HG03095 (cell line): ENCODE results near the gene HSPA14.
"Not testable (repeated sequence)": the region's sequence is repeated elsewhere in the genome, so short reads cannot be mapped to it uniquely, and the experiment has no call there.

Source experiments
- ATAC-seq: cut with Tn5 transposase; IDR thresholded peaks from one replicate; pipeline ENCODE4 v1.9.1; 2021; ENCODE audit warnings: moderate library complexity; ENCODE audit not compliant: unreplicated experiment

The HSPA14 gene

DNA sequence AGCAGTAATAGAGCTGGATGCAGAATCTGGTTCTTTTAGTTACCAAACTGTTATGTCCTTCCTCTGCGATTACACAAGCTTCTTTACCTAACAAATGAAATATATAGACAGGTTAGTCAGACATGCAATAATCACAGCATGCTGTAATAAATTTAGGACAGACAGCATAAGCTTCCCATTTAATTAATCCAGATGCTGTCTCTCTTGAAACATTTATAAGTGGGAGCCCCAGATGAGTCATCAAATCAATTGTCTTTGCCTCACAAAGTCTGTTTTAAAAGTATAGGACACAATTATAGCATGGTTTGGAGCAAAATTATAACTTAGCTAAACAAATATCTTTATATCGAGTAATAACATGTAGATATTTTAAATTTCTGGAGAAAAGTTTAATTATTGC lies 1.9 kb upstream of the HSPA14 start:
- no peak for ATAC-seq

DNA sequence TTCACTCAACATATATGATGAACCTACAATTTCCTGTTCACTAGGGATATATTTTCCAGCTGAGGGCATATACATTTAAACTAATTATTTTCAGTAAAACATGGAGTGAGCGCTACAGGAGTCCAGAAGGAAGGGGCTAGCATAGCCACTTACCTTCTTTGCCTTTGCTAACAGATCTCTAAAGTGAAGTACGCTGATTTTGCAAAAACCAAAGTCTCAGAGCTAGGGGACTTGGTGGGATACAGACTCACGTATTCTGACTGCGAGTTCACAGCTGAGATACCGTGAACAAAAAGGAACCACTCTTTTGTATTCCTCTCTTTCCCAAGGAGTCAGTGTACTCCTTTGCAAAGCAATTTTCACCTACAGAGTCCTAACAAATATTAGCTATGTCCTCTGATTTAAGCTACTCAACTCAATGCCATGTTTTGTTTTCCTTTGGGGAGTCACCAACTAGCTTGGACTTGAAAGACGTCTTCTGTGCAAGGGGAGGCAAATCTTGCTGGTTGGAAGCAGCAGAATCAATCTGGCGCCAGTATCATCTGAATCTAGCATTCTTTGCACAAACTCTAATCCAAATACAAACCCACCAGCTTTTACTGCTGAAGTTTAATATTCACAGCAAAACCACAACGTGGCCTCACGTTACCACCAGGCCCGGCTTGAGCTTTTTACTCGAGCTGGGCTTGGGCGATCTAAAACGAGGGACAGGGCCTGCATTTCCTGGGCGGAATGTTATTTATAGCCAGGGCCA lies 926 bp upstream of the HSPA14 start:
- ATAC-seq, result no peak

DNA sequence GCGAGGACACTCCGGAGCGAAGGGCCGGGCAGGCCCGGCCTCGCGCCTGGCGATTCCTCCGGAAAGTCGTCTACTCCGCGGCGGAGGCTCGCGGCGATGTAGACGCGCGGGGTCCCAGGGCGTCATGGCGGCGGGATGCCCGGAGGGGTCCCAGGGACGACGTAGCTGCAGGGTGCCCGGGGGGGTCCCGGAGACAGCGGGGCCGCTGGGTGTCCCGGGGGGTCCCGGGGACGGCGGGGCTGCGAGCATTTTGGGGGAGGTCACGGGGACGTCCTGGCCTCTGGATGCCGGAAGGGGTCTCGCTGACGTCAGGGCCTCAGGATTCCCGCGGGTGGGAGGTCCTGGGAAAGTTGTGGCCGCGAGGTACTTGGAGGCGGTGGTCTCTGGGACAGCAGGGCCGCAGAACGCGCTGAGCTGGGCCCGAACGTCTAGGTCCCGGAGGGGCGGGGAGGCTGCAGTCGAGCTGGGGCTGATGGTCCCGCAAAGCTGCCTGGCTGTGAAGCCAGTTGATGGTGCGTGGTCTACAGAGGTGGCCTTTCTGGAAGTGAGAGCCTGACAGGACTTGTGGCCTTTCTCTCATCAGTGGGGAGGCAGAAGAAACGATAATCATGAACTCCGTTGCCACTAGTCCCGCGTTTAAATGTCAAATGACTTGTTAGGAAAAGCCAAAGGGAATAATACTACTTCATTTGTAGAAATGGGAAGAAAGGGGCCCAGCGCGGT lies 637 bp downstream of the HSPA14 start:
- peak; percentile 0 for ATAC-seq

DNA sequence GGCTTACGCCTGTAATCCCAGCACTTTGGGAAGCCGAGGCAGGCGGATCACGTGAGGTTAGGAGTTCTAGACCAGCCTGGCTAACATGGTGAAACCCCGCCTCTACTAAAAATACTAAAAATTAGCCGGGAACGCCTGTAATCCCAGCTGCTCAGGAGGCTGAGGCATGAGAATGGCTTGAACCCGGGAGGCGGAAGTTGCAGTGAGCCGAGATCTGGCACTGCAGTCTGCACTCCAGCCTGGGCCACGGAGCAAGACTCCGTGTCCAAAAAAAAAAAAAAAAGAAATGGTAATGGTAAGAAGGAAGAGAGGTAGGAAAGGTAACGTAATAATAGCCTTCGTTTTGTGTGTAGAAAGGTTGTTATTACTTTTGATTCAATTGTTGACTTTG lies 1.2 kb downstream of the HSPA14 start:
- no peak for ATAC-seq

DNA sequence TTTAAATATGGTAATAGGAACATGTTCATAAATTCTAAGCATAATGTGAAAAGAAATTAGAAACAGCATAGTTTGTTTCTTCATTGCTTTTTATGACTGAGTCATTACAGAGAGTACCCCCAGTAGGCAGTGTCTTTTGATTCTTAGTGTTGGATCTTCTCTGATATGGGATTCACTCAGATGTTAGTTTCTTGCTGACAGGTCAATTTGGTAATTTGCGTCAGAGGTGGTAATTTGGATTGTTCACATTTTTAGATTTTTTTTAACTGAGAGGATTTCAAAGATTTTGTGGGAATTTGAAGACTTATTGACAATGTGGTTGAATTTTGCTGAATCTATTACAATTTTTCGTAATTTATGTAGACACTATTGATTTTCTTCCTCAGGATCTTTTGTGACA lies 2.1 kb downstream of the HSPA14 start:
- ATAC-seq, result no peak

DNA sequence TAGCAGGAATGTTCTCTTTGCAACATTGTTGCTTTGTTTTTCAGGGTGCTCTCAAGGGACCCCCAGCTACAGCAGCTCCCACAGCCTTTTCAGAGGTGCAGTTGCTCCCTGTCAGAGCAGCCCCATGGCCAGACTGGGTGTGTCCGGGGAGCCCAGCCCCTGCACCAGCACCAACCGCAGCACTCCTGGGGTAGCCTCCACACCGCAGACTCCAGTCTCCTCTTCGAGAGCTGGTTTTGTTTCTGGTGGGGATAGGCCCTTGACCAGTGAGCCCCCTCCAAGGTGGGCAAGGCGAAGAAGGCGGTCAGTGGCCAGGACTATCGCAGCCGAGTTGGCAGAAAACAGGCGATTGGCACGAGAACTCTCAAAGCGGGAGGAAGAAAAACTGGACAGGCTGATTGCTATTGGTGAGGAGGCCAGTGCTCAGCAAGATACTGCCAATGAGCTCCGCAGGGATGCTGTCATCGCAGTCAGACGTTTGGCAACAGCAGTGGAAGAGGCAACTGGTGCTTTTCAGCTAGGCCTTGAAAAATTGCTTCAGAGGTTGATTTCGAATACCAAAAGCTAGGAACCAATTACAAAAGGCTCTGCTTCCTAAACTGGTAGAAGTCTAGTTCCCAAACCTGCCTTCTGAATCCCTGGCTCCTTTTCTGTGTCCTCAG lies 5.4 kb downstream of the HSPA14 start:
- ATAC-seq, result no peak

DNA sequence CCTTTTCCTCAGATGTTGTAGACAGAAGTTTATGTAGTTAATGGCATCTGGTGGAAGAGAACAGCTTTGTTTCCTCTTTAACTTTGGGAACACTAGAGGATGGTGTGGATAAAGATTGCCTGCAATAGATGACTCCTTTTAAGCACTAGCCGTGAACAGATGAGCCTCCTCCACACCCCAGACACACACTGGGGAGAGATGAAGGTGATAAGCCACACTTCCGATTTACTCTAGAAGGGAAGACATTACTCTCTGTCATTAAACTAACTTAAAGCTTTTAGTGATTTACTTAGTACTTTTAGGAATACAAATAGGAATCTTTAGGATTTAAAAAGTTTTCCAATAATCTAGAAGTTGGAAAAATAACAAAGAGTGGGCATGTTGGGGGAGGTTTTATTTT lies 6.8 kb downstream of the HSPA14 start:
- ATAC-seq, result no peak

DNA sequence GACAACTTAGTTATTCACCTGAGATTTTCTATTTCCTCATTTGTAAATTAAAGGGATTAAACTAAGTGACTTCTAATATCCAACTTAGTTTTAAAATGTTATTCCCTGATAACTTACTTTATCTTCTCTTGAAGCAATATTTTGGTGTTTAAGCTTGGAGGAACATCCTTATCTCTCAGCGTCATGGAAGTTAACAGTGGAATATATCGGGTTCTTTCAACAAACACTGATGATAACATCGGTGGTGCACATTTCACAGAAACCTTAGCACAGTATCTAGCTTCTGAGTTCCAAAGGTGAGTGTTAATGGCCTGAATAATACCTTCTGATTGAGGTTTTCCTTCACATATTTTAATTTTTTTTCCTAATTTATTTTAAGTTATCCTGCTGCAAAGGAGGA lies 14.1 kb downstream of the HSPA14 start:
- no peak for ATAC-seq

DNA sequence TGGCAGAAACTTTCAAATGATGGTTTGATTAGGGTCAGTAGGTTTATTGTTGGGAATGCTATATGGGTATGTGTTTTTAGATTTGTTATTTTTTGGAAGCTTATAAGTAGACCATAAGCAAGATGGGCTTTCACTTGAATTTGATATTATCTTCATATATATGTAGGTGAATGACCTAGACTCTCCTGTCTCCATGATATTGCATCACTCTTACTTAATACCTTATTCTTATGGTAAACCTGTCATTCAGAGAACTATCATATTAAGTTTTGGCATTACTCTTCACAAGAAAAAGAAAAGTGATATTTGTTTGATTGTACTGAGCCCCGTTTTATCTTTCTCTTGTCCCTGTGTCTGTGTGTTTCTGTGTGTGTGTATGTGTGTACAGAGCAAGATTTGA lies 17.3 kb downstream of the HSPA14 start:
- ATAC-seq, result no peak

DNA sequence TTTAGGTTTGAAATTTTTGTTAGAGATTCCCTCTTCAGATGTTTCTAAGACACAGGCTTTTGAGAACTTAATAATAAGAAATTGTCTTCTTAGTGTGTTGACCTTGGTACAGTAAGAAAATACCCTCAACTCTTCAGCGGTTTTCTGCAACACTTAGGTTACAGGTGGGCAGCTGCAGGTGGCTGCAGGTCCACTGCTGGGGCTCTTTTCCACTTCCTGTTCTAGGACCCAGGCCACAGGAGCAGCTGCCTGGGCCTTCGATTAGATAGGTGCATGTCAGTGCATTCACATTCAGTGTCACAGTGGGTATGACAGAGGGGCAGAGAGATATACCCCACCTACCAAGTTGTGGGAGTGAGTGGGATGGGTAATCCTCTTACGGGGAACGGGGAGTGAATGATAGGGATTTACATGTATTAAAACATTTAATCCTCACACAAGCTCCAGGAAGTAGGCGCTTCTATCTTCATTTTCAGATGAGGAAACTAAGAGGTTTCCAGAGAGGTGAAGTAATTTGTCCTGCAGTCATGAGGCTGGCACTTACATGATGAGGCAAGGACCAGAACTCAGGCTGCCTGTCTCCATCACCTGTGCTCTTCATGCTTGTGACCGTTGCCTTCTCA lies 20.3 kb downstream of the HSPA14 start:
- ATAC-seq, result no peak

DNA sequence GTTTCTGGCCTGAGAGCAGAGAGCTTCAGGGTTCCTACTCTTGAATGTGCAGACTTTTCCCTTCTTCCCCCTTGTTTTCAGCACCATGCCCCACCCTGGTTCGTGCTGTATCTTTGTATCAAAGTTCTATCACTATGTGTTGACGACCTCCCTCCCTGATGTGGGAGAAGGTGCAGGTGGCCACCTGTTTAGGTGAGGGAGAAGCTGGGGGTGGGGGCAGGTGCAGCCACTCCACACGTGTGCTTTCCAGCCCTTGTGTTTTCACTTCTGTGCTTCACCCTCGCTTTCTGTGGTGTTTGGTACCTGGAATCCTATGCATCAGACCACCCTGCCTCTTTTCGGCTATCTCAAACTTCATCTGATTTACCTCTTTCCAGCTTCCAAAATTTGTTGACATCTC lies 20.9 kb downstream of the HSPA14 start:
- ATAC-seq, result no peak

DNA sequence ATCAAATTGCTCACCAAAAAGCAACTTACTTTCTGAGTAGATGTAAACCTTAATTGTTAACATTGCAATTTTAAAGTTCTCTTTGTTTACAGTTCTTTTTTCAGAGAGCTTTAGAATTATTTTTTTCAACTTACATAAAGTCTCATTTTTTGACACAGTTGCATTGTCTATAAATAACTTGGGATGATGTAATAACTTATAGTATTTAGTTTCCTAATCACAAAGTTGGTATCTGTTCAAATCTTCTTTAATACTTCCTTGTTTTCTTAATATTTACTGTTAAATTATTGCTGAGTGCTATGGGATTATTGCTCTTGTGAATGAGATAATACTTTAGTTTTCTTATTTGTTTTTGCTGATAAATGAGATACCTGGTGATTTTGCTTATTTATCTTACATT lies 21.7 kb downstream of the HSPA14 start:
- no peak for ATAC-seq

DNA sequence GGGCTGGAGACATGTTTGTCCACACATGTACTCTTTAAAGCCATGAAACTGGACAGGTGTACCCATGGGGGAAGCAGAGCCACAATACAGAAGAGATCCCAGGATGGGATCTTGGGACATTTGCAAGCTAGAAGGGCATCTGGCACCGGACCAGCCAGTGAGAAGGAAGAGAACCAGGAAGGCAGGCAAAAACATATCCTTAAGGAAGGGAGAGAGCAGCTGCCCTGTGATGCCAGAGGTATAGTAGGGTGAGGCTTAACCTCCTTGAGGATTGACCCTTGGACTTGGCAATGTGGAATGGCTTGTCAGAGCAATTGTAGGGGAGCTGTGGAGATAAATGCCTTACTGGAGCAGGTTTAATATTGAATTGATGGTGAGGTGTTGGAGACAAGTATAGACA lies 22.7 kb downstream of the HSPA14 start:
- no peak for ATAC-seq

DNA sequence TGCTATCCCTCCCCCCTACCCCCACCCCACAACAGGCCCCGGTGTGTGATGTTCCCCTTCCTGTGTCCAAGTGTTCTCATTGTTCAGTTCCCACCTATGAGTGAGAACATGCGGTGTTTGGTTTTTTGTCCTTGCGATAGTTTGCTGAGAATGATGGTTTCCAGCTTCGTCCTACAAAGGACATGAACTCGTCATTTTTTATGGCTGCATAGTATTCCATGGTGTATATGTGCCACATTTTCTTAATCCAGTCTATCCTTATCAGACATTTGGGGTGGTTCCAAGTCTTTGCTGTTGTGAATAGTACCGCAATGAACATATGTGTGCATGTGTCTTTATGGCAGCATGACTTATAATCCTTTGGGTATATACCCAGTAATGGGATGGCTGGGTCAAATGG lies 26.4 kb downstream of the HSPA14 start:
- not testable (repeated sequence) for ATAC-seq

DNA sequence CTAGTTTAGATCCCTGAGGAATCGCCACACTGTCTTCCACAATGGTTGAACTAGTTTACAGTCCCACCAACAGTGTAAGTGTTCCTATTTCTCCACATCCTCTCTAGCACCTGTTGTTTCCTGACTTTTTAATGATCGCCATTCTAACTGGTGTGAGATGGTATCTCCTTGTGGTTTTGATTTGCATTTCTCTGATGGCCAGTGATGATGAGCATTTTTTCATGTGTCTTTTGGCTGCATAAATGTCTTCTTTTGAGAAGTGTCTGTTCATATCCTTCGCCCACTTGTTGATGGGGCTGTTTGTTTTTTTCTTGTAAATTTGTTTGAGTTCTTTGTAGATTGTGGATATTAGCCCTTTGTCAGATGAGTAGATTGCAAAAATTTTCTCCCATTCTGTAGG lies 26.8 kb downstream of the HSPA14 start:
- not testable (repeated sequence) for ATAC-seq

DNA sequence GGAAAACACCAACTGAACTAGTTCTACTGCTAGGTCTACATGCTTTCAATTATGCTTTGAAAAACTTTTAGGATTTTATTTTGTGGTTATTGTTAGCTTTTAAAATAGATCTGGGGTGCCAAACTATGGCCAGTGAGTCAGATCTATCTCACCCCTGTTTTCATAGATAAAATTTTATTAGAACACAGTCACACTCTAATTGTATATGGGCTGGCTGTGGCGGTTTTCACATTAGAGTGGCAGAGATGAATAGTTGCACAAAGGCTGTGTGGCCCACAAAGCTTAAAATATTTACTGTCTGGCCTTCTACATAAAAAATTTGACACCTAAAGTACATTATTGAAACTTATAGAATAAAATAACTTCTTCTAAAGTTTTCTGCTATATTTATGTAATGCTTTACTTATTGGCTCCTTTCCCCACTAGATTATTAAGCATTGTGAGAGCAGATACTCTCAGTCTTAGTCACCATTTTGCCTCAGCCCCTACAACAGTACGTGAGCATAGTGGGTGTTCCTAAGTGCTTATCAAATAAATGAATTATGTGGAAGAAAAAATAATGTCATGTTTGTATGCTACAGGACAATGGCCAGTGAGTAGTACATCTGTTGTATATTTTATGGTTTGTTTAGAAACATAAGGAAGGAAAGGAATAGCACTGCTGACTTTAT lies 35.1 kb downstream of the HSPA14 start:
- peak; percentile 27 for ATAC-seq

DNA sequence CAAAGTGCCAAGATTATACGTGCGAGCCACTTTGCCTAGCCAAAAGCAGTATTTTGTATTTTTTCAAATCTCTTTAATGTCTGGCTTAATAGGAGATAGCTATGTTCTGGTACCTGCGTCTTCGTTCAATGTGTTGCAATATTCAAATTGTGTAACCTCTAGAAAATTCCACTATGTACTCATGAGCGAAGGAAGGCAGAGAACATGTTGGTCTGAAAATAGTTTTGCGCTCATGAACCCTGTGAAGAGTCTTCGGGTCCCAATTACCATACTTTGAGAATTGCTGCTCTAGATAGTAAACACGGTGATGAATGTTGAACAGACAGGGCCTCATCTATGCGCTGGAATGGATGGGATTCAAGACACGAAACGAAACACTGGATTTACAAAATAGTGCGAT lies 37.8 kb downstream of the HSPA14 start:
- no peak for ATAC-seq

DNA sequence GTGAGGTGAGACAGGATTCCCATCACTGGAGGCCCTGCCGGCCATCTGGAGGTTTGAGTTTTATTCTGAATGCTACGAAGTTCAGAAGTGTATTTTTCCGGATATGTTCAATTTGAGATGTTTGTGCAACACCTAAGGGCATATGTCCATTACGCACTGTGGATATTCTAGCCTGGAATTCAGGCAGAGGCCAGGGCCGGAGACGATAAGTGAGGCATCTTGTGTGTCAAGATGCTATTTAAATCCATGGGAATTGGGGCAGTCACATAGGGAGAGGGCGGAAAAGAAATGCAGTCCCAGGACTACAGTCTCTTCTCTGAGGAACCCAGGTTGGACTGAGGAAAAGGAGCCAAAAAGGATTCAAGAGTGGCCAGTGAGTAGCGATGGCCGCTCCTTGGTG lies 38.7 kb downstream of the HSPA14 start:
- no peak for ATAC-seq

DNA sequence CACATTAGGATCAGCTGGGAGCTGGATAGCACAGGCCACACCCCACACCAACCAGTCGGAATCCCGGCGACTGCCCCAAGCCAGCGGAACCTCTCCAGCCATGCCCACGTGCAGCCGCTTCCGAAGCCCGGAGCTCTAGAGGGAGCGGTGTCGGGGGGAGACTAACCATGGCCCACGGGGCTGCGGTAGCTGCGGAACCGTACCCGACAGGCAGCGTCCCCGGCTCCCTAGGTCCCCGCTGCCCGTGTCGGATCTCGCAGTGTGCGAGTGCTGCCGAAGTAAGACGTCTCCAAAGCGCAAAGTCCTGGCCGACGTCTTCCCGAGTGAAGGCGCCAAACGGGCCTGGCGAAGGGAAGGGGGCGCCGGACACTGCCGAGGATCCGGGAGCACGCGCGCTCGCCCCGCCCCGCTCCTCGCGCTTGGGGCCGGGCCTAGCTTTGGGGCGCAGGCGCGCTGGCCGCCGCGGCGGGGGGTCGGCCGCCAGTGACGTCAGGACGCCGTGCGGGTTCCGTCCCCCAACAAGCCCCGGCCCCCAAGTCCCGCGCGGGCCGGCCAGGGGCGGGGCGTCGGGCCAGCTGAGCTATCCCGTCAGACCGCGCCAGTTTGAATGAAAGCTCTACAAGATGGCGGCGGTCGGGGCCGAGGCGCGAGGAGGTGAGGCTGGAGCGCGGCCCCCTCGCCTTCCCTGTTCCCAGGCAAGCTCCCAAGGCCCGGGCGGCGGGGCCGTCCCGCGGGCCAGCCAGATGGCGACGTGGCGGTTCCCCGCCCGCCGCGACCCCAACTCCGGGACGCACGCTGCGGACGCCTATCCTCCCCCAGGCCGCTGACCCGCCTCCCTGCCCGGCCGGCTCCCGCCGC lies 40.4 kb downstream of the HSPA14 start, which contains the start of gene SUV39H2:
SUV39H2 (plus strand) TSS at position 601 of the 858 bp plus-strand sequence; CDS start at position 624, 23 bp downstream.
- peak; percentile 89 for ATAC-seq
